ENCODE measurements around the gene HUWE1.
A peak's percentile ranks its signal among the peaks of the same experiment; 100 is the strongest.
"Not testable (repeated sequence)": the region's sequence is repeated elsewhere in the genome, so short reads cannot be mapped to it uniquely, and the experiment has no call there.

The HUWE1 gene, protein sequence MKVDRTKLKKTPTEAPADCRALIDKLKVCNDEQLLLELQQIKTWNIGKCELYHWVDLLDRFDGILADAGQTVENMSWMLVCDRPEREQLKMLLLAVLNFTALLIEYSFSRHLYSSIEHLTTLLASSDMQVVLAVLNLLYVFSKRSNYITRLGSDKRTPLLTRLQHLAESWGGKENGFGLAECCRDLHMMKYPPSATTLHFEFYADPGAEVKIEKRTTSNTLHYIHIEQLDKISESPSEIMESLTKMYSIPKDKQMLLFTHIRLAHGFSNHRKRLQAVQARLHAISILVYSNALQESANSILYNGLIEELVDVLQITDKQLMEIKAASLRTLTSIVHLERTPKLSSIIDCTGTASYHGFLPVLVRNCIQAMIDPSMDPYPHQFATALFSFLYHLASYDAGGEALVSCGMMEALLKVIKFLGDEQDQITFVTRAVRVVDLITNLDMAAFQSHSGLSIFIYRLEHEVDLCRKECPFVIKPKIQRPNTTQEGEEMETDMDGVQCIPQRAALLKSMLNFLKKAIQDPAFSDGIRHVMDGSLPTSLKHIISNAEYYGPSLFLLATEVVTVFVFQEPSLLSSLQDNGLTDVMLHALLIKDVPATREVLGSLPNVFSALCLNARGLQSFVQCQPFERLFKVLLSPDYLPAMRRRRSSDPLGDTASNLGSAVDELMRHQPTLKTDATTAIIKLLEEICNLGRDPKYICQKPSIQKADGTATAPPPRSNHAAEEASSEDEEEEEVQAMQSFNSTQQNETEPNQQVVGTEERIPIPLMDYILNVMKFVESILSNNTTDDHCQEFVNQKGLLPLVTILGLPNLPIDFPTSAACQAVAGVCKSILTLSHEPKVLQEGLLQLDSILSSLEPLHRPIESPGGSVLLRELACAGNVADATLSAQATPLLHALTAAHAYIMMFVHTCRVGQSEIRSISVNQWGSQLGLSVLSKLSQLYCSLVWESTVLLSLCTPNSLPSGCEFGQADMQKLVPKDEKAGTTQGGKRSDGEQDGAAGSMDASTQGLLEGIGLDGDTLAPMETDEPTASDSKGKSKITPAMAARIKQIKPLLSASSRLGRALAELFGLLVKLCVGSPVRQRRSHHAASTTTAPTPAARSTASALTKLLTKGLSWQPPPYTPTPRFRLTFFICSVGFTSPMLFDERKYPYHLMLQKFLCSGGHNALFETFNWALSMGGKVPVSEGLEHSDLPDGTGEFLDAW (N-terminal part only)
- 338 to 452 reads per million in 2 donors for total RNA-seq

DNA sequence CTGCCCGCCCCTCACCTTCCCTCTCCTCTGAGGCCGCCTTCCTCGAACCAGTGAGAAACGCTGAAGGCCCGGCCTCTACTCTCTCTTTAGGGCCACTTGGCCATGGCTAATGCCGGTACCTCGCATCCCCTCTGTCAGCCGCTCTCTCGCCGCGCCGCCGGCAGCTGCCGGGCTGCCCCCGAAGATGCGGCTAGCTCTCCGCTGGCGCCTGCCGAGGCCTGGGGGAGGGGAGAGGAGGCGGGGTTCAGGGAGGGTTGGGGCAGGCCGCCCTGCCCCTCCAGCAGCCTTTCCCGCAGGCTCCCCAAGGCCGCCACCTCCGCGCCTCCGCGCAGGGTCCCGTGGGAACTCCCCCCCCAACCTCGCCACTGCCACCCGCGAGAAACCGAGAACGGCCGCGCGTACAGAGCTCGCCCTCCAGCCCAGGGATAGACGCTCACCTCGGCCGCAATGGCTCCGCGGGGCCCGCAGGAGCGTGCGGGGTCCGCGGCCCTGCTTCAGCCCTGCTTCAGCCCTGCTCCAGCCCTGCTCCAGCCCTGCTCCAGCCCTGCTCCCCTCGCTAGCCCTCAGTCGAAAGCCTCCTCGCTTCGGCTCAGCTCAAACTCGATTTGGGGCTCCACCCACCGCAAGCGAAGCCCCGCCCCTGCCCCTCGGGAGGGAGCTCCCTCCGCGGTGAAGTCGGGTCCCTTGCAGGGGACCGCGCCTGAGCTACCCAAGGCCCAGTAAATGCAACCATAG lies at the start of gene HUWE1:
Gene HUWE1 (minus strand): TSS at position 569 of the 735 bp plus-strand sequence. CDS start 32,612 bp downstream, outside the sequence.
- peak; percentile 58 to 85 (median 76) for DNase-seq

GRCh38 chrX:53732797-53733196 lies 46.3 kb upstream of the HUWE1 start:
- peak in 1 of 5 experiments; percentile 76 for DNase-seq

- no peak for DNase-seq
Measured at GRCh38 chrX:53729751-53730150, 43.2 kb upstream of the HUWE1 start.

DNA sequence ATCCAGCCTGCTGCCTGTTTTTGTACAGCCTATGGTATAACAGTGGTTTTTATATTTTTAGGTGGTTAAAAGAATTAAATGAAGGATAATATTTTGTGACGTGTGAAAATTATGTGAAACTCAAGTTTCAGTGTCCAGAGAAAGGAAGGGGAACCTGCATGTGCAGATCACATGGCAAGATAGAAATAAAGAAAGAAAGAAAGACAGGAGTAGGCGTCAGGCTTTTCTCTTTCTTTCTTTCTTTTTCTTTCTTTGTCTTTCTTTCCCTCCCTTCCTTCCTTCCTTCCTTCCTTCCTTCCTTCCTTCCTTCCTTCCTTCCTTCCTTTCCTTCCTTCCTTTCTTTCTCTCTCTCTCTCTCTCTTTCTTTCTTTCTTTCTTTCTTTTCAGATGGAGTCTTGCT lies 42.0 kb upstream of the HUWE1 start:
- no peak for DNase-seq

DNA sequence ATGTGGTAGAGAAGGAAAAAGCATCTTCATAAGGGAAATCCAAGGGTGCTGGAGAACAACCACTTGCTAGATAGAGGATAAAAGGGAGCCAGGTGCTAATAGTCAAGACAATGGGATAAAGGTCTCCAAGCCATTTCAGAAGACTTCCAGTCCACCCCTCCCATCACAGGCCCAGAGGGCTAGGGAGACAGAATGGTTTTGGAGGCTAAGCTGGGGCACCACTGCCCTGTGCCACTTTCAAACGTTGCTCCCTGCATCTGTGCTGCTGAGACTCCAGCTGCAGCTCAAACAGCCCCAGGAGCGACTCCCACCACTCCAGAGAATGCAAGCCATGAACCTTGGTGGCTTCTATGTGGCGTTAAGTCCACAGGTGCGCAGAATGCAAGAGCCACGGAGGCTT lies 38.4 kb upstream of the HUWE1 start:
- DNase-seq = no peak

- no peak for DNase-seq
Measured at GRCh38 chrX:53723381-53723780, 36.9 kb upstream of the HUWE1 start.

DNA sequence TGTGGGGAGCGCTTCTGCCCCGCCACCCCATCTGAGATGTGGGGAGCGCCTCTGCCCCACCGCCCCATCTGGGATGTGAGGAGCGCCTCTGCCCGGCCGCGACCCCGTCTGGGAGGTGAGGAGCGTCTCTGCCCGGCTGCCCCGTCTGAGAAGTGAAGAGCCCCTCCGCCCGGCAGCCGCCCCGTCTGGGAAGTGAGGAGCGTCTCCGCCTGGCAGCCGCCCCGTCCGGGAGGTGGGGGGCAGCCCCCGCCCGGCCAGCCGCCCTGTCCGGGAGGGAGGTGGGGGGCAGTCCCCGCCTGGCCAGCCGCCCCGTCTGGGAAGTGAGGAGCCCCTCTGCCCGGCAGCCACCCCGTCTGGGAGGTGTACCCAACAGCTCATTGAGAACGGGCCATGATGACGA lies 35.1 kb upstream of the HUWE1 start:
- DNase-seq = not testable (repeated sequence)

- peak in 1 of 5 experiments; percentile 29 for DNase-seq
Measured at GRCh38 chrX:53719666-53720065, 33.1 kb upstream of the HUWE1 start.

DNA sequence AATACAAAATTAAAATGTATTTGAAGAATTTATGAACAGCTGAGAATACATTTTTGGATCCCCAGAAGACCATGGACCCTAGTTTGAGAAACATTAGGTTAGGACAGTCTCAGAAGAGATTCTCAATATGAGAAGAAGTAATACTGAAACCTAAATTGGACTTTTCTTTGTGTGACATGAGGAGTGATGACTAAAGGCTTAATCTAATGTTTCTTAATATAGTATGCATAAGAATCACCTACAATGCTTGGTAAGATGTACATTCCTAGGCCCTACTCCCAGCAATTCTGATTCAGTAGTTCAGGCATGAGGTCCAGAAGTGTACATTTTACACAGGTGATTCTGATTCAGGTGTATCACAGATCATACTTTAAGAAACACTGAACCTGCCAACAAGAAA lies 31.6 kb upstream of the HUWE1 start:
- DNase-seq = peak in 1 of 5 experiments; percentile 19

DNA sequence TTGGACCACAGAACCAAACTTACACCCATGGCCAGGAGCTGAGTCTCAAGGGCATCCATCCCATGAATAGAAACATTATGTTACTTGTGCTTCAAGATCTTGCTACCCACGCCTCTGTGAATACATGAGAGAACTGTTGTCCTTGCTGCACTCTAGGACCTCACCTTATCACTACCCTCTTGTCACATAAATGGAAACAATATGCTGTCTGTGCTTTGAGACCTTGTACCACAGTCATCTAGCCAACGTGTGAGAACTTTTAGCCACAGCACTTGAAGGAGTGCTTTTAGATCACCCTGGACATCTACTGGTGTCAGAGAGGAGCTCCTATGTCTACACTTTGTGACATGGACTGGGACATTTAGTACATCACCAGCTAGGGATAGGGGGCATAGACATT lies 30.7 kb upstream of the HUWE1 start:
- peak in 1 of 5 experiments; percentile 54 for DNase-seq

- peak in 4 of 5 experiments; percentile 19 to 91 (median 50) for DNase-seq
Measured at GRCh38 chrX:53716328-53717088, 30.0 kb upstream of the HUWE1 start.

DNA sequence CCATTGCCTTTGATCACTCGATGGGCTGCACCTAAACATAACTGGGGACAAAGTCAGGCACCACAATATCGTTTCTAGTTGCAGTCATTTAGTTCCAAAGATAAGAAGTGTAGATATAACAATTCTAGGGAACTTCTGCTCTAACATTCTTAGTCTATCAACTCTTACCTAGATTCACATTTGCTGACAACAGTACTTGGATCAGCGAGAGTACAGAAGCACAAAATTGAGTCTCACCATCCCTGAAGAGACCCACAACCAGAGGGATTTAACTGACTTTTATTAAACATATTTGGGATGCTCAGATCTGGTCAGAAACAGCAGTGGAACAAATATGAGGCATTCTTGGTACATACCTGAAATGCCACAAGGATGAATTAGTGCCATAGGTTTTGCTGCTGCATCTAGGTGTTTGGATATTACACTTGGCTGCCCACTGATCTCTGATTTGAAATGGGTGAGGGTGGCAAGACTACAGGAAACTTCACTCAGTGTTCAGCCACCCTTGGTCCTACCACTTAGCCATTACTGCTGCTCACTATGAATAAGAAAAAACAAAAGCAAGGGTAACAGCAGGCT lies 28.9 kb upstream of the HUWE1 start:
- DNase-seq = peak in 1 of 5 experiments; percentile 80

GRCh38 chrX:53714580-53715345 lies 28.2 kb upstream of the HUWE1 start:
- peak in 4 of 5 experiments; percentile 35 to 96 (median 59) for DNase-seq

- peak in 2 of 5 experiments; percentile 24 to 71 for DNase-seq
Measured at GRCh38 chrX:53713987-53714579, 27.6 kb upstream of the HUWE1 start.

GRCh38 chrX:53711436-53711835 lies 24.9 kb upstream of the HUWE1 start:
- no peak for DNase-seq

GRCh38 chrX:53704854-53705253 lies 18.3 kb upstream of the HUWE1 start:
- no peak for DNase-seq

GRCh38 chrX:53704294-53704693 lies 17.8 kb upstream of the HUWE1 start:
- DNase-seq = no peak

GRCh38 chrX:53695946-53696549 lies 9.5 kb upstream of the HUWE1 start:
- no peak for DNase-seq

GRCh38 chrX:53694642-53695041 lies 8.1 kb upstream of the HUWE1 start:
- no peak for DNase-seq

Data from T-helper 2 cell (primary cell).